Effector memory CD4-positive, alpha-beta T cell (primary cell): ENCODE data around the gene CLEC19A.

Source experiments
- DNase-seq, 3 donors: peaks; one replicate each; pipeline ENCODE4 v3.0.0-alpha.2; 2020
- H3K27ac ChIP-seq: 2 replicates; pipeline ENCODE4 v1.7.0; 2013; ENCODE audit warnings: mild to moderate bottlenecking, low read length, moderate library complexity; ENCODE audit not compliant: insufficient read depth, poor library complexity, severe bottlenecking
- H3K27me3 ChIP-seq: replicated peaks from 2 replicates; pipeline ENCODE4 v1.7.0; 2013; ENCODE audit warnings: mild to moderate bottlenecking, low read length; ENCODE audit not compliant: insufficient read depth, control insufficient read depth, poor library complexity, severe bottlenecking
- H3K36me3 ChIP-seq: 2 replicates; pipeline ENCODE4 v1.7.0; 2013; ENCODE audit warnings: mild to moderate bottlenecking, low read length, moderate library complexity; ENCODE audit not compliant: control insufficient read depth, insufficient read depth
- H3K4me1 ChIP-seq: 2 replicates; pipeline ENCODE4 v1.7.0; 2013; ENCODE audit warnings: low read length, mild to moderate bottlenecking; ENCODE audit not compliant: control insufficient read depth, insufficient read depth, poor library complexity, severe bottlenecking
- H3K4me3 ChIP-seq: 2 replicates; pipeline ENCODE4 v1.7.0; 2013; ENCODE audit warnings: low read length, low read depth, mild to moderate bottlenecking; ENCODE audit not compliant: insufficient read depth, poor library complexity, severe bottlenecking
- H3K9me3 ChIP-seq: 2 replicates; pipeline ENCODE4 v1.7.0; 2013; ENCODE audit warnings: mild to moderate bottlenecking, low read length, moderate library complexity; ENCODE audit not compliant: control insufficient read depth
- total RNA-seq, 3 donors: gene quantifications; one replicate each; lab custom pipeline; 2026; lab: John Stamatoyannopoulos, UW

CLEC19A gene
- 0 reads per million in 3 donors for total RNA-seq

DNA sequence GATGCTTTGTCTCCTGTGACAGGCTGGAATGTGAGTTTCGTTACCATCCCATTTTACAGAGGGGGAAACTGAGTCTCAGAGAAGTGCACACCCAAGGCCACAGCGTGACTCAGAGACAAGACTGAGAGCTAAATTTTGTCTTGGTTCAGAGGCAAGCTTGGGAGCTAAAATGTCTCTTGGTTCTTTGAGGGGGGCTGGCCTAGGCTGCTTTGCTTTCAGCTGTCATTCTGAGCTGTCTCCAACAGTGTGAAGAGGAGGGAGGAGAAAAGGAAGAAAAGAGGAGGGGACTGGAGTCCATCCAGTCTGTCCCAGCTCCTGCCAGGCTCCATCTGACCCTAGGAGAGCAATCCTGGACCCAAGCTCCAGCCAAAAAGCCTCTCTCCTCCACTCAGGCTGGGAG lies at the start of gene CLEC19A:
Gene CLEC19A, plus strand, starts transcription at position 301 of the 400 bp plus-strand sequence. CDS start 121 bp downstream, outside the sequence.
- DNase-seq = no peak
- no peak within 1 kb of the TSS for H3K4me3 ChIP-seq
- no peaks in the 10 kb centered on the region for H3K36me3 ChIP-seq
- no peaks in the 10 kb centered on the region for H3K4me1 ChIP-seq
- H3K27me3 ChIP-seq = no peaks in the 10 kb centered on the region
- no peak within 1 kb of the TSS for H3K27ac ChIP-seq
- H3K9me3 ChIP-seq = no peaks in the 10 kb centered on the region

DNA sequence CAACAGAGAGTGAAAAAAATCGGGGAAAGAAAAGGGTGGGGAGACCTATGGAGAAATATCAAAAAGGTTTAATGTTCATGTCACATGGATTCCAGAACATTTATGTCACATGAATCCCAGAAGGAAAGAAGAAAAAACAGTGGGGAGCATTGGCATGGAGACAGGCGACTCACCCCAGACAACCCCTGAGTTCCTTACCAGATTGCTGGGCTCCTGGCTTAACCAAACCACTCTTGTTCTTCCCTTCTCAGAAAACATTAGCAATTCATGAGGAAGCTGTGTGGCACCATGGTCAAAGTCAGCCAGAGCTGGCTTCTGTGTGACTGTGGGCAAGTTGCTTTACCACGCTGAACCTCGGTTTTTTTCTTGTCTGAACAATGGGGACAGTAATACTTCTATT lies 49.6 kb upstream of the CLEC19A start:
- Histone ChIP-seq H3K4me3 (no peak overlapping the region), H3K9me3 (peaks cover 14% of the 10 kb centered on the region), H3K27ac (no peak overlapping the region), H3K27me3 (no peaks in the 10 kb centered on the region), H3K36me3 (no peaks in the 10 kb centered on the region), H3K4me1 (no peaks in the 10 kb centered on the region)
- DNase-seq = no peak

DNA sequence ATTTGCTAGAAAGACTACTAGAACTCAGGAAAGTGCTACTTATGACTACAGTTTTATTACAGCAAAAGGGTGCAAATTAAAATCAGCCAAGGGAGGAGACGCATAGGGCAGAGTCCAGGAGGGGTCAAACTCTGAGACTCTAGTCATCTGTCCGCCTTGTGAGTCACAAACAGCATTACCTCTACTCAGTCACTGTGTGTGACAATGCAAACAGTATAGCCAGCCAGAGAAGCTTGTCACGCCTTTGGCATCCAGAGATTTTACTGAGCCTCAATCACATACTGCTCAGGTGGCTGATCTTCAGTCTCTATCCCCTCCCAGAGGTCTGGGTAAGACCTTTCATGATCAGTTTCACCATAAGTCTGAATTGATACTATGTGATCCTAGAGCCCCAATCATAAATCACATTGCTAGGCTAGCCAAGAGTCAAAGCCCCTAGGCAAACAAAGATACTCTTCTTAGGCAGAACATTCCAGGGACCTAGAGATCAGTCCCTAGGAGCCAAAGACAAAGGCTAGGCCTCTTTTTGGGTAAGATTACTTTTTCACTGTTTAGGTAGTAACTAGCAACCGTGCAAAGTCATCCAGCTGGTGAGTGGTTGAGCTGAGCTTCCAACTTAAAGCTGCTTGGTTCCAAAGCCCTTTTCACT lies 48.8 kb upstream of the CLEC19A start:
- no peak overlapping the region for H3K27ac ChIP-seq
- H3K36me3 ChIP-seq = no peaks in the 10 kb centered on the region
- no peaks in the 10 kb centered on the region for H3K27me3 ChIP-seq
- H3K4me3 ChIP-seq = no peak overlapping the region
- no peaks in the 10 kb centered on the region for H3K4me1 ChIP-seq
- DNase-seq = no peak
- peaks cover 14% of the 10 kb centered on the region for H3K9me3 ChIP-seq

DNA sequence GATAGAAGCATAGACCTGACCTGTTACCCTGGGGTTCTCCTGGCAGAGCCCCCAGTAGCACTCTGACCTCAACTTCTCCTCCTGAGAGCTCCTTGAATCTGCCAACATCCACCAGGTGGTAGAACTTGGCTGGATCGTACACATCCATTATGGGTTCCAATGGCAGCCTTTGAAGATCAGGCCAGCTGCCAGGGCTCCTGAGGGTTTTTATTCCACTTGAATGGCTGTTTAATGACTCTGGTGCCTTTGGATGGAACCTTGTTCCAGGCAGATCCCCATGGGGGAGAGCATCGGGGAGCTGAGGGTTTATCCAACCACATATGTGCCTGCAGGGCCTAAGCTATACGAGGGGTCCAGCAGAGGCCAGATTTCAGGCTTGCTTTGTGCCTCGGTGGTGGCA lies 47.1 kb upstream of the CLEC19A start:
- no peaks in the 10 kb centered on the region for H3K36me3 ChIP-seq
- no peak overlapping the region for H3K4me3 ChIP-seq
- H3K27ac ChIP-seq = no peak overlapping the region
- H3K27me3 ChIP-seq = no peaks in the 10 kb centered on the region
- DNase-seq = no peak
- H3K4me1 ChIP-seq = no peaks in the 10 kb centered on the region
- H3K9me3 ChIP-seq = peaks cover 14% of the 10 kb centered on the region

DNA sequence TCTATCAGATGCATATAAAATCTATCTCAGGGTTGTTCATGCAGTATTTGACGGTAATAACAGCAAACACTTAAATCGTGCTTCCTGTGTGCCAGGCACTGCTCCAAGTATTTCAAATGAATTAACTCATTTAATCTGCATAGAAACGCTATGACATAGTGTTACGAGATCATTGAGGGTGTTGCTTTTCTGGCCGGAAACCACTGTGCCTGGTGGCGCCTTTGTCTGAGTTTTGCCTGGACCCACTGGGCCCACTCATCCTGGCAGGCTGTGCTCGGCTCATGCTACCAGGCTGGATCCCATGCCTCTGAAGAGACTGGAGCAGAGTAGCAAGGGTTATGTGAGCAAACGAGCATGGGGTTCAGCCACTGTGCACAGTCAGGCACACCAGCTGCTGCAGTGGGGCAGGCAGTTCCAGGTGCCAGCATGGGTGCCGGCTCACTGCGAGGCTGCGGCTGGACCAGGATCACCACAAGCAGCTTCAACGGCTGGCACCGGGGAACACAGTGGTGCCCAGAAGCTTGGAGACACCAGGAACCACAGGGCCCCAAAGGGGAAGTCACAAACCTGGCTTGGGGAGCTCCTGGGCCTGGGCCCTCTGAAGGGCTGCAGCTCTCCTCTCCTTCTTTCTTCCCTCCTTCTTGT lies 45.9 kb upstream of the CLEC19A start:
- Histone ChIP-seq H3K27ac (no peak overlapping the region), H3K4me3 (no peak overlapping the region), H3K36me3 (no peaks in the 10 kb centered on the region), H3K27me3 (no peaks in the 10 kb centered on the region), H3K4me1 (no peaks in the 10 kb centered on the region), H3K9me3 (peaks cover 14% of the 10 kb centered on the region)
- no peak for DNase-seq

DNA sequence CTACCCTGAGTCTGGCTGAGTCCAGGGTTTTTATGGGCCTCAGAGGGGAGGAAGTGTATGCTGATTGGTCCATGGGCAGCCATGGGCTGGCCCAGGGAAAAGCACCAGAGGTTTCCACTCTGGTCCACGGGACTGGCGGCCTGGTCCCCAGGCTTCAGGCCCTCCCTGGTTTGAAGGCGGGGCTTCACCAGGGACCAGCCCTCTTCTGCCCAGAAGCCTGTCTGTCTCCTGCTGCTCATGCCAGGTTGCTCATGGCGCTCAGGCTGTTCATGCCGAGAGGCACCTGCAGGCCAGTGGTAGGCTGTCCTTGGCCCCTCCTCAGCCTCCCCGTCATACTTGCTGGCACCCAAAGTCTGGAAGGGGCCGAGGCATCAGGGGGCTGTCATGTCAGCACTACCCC lies 45.0 kb upstream of the CLEC19A start:
- Histone ChIP-seq H3K4me1 (no peaks in the 10 kb centered on the region), H3K36me3 (no peaks in the 10 kb centered on the region), H3K9me3 (peaks cover 5% of the 10 kb centered on the region), H3K27ac (no peak overlapping the region), H3K27me3 (no peaks in the 10 kb centered on the region), H3K4me3 (no peak overlapping the region)
- no peak for DNase-seq

DNA sequence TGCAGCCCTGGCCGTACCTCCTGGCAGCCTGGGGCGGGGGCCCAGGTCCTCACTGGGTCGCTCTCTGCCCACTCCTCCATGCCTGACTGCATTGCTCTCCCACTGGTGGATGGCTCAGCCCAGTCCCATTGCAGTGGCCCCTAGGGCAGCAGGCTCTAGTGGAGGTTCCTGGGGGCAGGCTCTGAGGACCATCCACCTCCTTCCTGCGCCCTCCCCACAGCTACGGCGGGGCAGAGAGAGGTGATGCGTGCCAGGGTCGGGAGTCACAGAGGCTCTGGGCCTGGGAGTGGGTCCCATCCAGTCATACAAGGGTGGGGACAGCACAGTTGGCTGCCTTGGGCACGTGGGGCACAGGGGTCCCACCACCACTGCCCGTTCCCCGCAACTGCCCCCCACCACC lies 44.0 kb upstream of the CLEC19A start:
- no peaks in the 10 kb centered on the region for H3K4me1 ChIP-seq
- no peaks in the 10 kb centered on the region for H3K36me3 ChIP-seq
- H3K27me3 ChIP-seq = no peaks in the 10 kb centered on the region
- no peak overlapping the region for H3K4me3 ChIP-seq
- H3K27ac ChIP-seq = no peak overlapping the region
- DNase-seq = no peak
- no peaks in the 10 kb centered on the region for H3K9me3 ChIP-seq

DNA sequence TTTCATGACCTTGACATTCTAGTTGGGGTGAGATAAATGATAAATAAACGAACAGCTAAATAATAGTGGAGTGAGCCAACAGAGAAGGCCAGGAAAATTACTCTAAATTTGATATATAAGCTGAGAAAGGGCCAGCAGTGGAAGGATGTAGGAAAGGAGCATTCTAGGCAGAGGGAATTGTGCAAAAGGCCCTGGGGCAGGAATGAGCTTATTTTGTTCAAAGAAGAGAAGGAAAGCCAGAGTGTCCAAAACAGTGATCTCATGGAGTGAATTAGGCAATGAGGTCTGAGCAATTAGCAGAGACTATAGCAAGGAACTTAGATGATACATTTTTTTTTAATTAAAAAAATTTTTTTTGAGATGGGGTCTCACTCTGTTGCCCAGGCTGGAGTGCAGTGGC lies 43.3 kb upstream of the CLEC19A start:
- Histone ChIP-seq H3K9me3 (no peaks in the 10 kb centered on the region), H3K4me1 (no peaks in the 10 kb centered on the region), H3K27ac (no peak overlapping the region), H3K27me3 (no peaks in the 10 kb centered on the region), H3K36me3 (no peaks in the 10 kb centered on the region), H3K4me3 (no peak overlapping the region)
- no peak for DNase-seq

DNA sequence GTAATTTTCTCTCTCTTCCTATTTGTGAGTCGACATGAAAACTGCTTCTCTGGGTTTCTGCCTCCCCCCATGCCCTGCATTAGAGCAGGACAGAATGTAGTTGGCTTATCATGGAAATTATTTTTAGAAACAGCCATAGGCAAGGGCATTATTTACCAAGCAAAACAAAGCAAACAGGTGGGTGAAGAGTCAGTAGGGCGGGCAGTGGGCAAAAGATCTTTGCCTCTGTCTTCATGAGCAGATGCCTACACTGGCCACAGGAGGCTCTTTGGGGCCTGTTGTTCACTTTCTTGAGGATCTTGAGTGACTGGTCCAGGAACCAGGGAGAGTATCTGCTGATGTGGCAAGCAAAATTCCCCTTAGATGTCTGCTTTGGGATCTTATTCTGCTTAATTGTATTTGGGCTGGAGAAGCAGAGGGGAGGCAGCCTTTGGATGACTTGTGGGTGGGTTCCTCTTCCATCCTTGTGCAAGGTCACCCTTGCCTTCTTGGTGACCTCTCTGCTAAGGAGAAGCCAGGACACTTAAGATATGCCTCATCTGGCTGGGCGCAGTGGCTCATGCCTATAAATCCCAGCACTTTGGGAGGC lies 42.5 kb upstream of the CLEC19A start:
- no peaks in the 10 kb centered on the region for H3K36me3 ChIP-seq
- no peak for DNase-seq
- no peak overlapping the region for H3K4me3 ChIP-seq

DNA sequence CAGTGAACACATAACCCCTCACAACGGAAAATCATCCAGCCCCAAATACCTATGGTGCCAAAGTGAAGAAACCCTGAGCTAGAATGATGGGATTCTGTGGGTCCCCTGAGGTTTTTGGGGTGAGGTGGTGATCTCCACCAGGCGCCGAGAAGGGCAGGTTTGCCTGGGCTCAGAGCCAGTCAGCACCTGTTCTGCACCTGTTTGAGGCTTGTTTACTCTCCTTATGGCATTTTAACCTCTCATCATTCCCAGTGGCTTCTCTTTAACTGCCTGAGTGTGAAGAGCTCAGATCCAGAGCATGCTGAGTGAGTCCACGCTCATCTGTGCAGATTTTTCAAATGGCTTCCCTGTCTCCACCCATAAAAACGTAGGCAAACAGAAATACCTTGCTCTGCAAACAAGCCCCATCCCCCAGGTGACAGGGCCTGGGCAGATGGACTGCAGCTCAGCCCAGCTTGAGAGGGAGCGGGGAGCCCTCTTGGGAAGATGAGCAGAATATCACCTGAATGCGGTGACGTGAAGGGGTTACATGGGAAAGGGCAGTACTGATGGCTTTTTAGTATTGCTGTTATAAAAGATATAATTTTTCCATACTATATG lies 40.1 kb upstream of the CLEC19A start:
- H3K4me3 ChIP-seq = no peak overlapping the region
- H3K4me1 ChIP-seq = no peaks in the 10 kb centered on the region
- no peaks in the 10 kb centered on the region for H3K36me3 ChIP-seq
- H3K9me3 ChIP-seq = no peaks in the 10 kb centered on the region
- H3K27me3 ChIP-seq = no peaks in the 10 kb centered on the region
- DNase-seq = no peak
- no peak overlapping the region for H3K27ac ChIP-seq

More for the DNA sequence above, 42.5 kb upstream of the CLEC19A start:
- Histone ChIP-seq H3K27me3 (no peaks in the 10 kb centered on the region), H3K4me1 (no peaks in the 10 kb centered on the region), H3K9me3 (no peaks in the 10 kb centered on the region), H3K27ac (no peak overlapping the region)
